GM18858 (cell line): Measurements from ENCODE around the gene CC2D1B.

Experiments used
- ATAC-seq: cut with Tn5 transposase; IDR thresholded peaks from one replicate; pipeline ENCODE4 v1.9.1; 2021; ENCODE audit not compliant: unreplicated experiment

CC2D1B gene

DNA sequence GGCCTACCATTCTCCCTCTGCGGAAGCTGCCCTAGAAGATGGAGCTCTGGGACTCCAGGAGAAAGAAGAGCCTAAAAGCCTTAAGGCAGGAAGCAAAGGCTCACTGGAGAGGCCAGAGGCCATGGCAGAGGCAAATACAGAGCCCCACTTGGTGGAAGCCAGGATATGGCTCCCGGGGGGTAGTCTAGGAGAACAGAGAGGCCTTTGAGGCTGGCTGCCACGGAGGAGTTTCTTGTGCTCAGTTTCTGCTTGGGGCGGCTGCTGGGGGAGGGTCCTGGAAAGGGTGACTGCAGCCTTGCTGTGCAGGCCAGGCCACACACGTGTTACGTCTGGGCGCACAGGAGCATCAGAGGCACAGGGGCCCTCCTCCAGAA, 5.4 kb downstream of the CC2D1B start:
- ATAC-seq = no peak

- ATAC-seq = no peak
These were observed 6.1 kb downstream of the CC2D1B start for GRCh38 chr1:52359676-52360594.

- no peak for ATAC-seq
These were observed 7.0 kb downstream of the CC2D1B start for GRCh38 chr1:52358851-52359497.

DNA sequence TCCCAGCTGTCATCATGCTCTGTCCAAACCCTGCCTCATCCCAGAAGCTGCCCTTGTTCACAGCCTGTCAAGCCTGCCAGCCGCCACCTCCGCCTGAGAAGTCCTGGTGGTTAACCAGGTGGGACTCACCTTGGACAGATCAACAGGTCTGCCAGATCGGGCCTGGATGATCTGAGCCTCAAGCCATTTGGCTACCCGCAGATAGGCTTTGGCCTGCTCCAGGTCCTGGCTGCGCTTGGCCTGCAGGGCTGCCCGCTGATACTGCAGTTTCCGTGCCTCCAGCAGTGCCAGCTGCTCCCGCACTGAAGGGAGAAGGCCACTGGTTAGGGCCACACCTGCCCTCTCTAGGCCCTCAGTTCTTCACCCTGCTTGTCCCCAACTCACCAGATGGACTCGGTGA, 8.6 kb downstream of the CC2D1B start:
- no peak for ATAC-seq

GRCh38 chr1:52356818-52357355, 9.1 kb downstream of the CC2D1B start:
- no peak for ATAC-seq

DNA sequence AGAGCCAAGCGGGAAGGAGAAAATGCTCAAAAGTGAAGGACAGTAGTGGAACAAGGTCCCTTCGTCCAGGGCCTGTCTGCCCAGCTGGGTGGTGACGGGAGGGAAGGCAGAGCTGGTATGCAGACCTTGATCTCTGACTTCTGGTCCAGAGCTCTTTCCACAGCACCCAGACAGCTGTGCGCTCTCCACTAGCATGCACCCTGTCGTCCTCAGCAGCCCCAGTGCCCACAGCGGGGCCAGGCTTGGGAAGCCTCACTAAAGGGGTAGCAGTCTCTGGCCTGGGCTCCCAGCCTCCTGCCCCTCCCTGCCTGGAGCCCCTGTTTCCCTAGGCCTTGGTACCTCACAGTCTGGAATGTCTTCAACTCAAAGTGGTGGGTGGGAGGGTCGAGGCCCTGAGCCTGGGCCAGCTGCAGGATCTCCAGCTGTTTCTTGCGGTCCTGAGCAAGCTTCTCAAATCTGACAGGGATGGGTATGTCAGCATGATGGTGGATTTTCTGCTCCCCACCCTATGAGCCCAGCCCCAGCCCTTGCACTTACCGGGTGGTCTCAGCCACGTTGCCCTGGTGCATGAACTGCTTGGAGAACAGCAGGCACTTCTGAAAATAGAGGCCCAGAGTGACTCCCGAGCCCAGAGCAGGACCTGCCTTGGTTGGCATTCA, 10.0 kb downstream of the CC2D1B start:
- no peak for ATAC-seq

- no peak for ATAC-seq
These were observed 10.6 kb downstream of the CC2D1B start for GRCh38 chr1:52355436-52355835.

GRCh38 chr1:52352690-52353089, 13.3 kb downstream of the CC2D1B start:
- ATAC-seq = no peak

GRCh38 chr1:52348704-52349300, 17.2 kb downstream of the CC2D1B start:
- no peak for ATAC-seq

- ATAC-seq = no peak
These were observed 19.4 kb downstream of the CC2D1B start for GRCh38 chr1:52346653-52347052.

- ATAC-seq = no peak
These were observed 20.8 kb downstream of the CC2D1B start for GRCh38 chr1:52345252-52345651.

DNA sequence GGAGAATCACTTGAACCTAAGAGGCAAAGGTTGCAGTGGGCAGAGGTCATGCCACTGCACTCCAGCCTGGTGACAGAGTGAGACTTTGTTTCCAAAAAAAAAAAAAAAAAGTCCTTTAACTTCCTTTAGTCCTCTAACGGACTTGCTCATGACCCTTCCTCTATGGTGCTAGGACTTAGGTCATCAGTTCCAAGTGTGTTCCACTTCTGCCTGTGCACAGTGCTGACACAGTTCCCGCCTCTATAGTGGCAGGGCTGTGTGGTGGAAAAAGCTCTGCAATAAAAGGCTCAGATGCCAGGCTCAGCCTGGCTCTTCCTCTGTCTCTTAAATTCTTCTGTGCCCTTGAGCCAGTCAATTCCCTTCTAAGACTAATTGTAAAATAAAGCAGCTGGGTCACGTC, 22.0 kb downstream of the CC2D1B start:
- no peak for ATAC-seq

GRCh38 chr1:52341655-52342260, 24.2 kb downstream of the CC2D1B start:
- ATAC-seq = no peak

DNA sequence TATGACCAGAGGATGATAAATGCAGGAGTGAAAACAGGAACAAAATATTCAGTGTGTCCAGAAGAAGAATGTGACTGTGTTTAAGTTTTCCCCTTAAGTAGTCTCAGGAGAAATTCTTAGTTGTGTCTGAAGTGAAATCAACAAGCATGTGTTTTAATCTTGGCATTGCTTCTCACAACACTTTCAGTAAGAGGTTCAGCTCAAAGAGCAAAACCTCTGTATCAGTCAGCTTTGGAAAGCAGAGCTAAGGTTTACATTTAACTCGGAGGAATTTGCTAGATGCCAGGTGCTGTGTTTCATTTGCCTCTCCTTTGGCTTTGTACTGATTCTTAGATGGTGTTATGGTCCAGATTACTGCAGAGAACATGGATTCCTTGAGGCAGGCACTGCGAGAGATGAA, 28.6 kb downstream of the CC2D1B start:
- ATAC-seq = no peak

DNA sequence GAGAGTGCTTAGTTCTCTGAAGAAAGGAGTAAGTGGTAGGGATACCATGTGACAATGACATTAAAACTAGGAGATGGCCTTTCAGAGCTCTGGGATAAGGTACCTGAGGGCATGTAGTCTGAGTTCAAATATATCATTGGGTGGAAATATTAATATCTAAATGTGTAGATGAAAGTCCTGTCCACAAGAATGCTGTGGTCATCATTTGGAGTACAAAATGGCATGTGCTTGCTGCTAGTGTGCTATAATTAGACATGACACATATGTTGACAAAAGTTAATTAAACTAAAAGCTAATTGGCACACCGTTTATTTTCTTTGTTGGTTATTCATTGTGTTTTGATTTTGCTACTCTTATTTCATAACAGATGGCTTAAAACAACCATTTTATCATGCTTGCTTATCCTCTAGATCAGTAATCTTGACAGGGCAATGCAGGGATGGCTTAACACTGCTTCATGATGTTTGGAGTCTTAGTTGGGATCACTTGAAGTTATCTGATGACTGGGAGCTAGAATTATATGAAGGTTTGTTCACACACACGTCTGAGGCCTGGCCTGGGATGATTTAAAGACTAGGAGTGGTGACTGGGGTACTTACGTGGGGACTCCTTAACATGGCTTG, 31.0 kb downstream of the CC2D1B start:
- no peak for ATAC-seq

DNA sequence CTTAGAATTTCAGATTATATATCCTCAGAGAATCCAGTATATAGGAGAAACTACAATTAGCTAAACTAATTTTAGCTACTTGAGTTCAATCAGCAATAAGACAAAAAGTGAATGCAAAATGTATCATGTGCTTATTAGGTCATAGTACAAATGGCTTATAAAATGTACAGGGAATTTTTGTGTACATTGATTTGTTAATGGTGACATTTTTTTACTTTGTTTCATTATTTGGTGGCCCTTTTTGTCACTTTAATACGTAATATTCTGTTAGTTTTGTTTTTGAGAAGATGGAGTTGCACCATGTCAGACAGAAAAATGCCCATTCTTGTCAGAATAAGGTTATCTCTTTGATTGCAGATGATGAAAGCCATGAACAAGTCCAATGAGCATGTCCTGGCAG, 33.6 kb downstream of the CC2D1B start:
- ATAC-seq = no peak

DNA sequence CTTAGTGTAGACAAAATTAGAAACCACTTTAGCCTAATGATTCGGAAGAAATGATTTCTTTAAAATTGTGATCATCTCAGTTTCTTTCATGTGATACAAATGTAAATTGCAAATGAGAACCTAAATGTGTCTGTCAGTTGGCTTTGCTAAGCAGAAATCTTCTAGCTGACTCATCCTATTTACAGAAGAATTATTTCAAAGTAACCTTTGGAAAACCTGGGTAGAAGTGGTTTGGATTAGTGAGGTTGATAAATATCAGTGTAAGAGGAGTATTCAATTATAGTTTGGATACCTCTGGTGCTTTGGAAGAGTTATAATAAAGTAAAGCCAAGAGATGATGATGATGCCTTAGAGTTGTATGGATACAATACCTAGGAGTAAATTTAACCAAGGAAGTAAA, 37.4 kb downstream of the CC2D1B start:
- ATAC-seq = no peak

DNA sequence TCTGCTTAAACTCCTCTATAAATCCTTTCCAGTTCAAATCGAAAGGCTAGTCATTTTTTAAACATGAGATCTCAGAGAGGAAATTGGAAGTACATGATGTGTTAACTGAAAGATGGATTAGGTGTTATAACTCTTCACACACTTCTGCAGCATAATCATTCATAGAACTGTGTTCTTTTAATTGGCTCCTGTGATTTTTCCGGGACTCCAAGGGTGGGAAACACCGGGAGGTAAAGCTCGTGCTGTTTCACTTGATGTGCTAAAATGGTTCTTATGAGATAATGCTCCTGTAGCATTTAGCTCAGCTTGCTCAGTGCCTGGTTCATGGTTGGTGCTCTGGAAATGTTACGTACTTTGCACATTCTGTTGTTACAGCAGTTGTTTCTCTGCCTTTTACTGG, 40.2 kb downstream of the CC2D1B start:
- ATAC-seq = no peak

DNA sequence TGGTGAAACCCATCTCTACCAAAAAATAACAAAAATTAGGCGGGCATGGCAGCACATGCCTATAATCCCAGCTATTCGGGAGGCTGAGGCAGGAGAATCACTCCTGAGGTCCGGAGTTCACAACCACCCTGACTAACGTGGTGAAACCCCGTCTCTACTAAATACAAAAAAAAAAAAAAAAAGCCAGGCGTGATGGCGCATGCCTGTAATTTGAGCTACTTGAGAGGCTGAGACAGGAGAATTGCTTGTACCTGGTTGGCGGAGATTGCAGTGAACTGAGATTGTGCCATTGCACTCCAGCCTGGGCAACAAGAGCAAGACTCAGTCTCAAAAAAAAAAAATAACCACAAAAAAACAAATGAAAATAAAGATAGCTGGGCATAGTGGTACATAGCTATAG, 42.3 kb downstream of the CC2D1B start:
- no peak for ATAC-seq

GRCh38 chr1:52321061-52321460, 44.9 kb downstream of the CC2D1B start:
- ATAC-seq = no peak
